Endothelial cell of umbilical vein (primary cell): ENCODE results near the gene TMIGD2. TPM values are rescaled to one million over a fixed set of nuclear protein-coding genes. Genes with fewer than 3 reads are reported as not detected.

Experiments
- BruUV-seq: library from RNA; stranded (reverse); fragments of 400-500 nt; replicated peaks from 2 replicates; lab custom pipeline; 2021; lab: Mats Ljungman, UMichigan
- CTCF ChIA-PET: fragments of 300-600, 350-600 bp; sonication (Branson Sonifier 250); formaldehyde crosslinking; loops from one replicate; lab custom pipeline; 2021; ENCODE audit warnings: antibody characterized with exemption, inconsistent platforms; lab: Charles Lee
- POLR2A ChIA-PET: fragments of 300-600, 350-600 bp; sonication (Branson Sonifier 250); formaldehyde crosslinking; loops from one replicate; lab custom pipeline; 2021; ENCODE audit warnings: antibody characterized with exemption, inconsistent platforms; lab: Charles Lee
- DNase-seq: peaks from one replicate; pipeline ENCODE4 v3.0.0-alpha.2; 2011; ENCODE audit warnings: low read depth, low spot score
- FAIRE-seq: peaks from 2 replicates; lab custom pipeline; 2011; peaks lifted over from hg19 to GRCh38; lab: Jason Lieb, UNC
- H2AFZ ChIP-seq: 2 replicates; pipeline ENCODE4 v1.6.0; 2012; ENCODE audit warnings: low read depth, low read length, control low read depth, inconsistent platforms
- H3K27ac ChIP-seq: 2 replicates; pipeline ENCODE4 v1.5.1; 2011; ENCODE audit warnings: low read depth, mild to moderate bottlenecking, control low read depth, low read length, moderate library complexity; ENCODE audit not compliant: insufficient read depth
- H3K27me3 ChIP-seq, 2 experiments: 2 replicates each; pipeline versions ENCODE4 v1.6.0 to v1.6.1; 2011; ENCODE audit warnings: low read length in 2 of 2, mixed read lengths in 1 of 2; ENCODE audit not compliant: control insufficient read depth in 2 of 2, insufficient read depth in 2 of 2
- H3K36me3 ChIP-seq, 2 experiments: 2 replicates in 1 of 2; 3 replicates in 1 of 2; pipeline ENCODE4 v1.5.1; 2011; ENCODE audit warnings: low read length in 2 of 2, mild to moderate bottlenecking in 1 of 2, moderate library complexity in 1 of 2; ENCODE audit not compliant: control insufficient read depth in 2 of 2, insufficient read depth in 2 of 2; ENCODE audit errors: extremely low read depth in 1 of 2
- H3K4me1 ChIP-seq: 3 replicates; pipeline ENCODE4 v1.5.1; 2011; ENCODE audit warnings: mild to moderate bottlenecking, low read length; ENCODE audit not compliant: control insufficient read depth, insufficient read depth; ENCODE audit errors: extremely low read depth
- H3K4me2 ChIP-seq: 2 replicates; pipeline ENCODE4 v1.6.1; 2011; ENCODE audit warnings: low read length, control low read depth, mixed read lengths; ENCODE audit not compliant: insufficient read depth
- H3K4me3 ChIP-seq, 3 experiments: fragments of 200-600 bp in 1 of 3; sonication (generic), shearing (Covaris generic) in 1 of 3; replicated peaks in 1 of 3; 2 replicates each; pipeline ENCODE4 v1.5.1; 2011 to 2016; ENCODE audit warnings: control low read depth in 3 of 3, low read length in 3 of 3, mild to moderate bottlenecking in 2 of 3, inconsistent platforms in 1 of 3, low read depth in 1 of 3, moderate library complexity in 1 of 3; ENCODE audit not compliant: insufficient read depth in 1 of 3
- H3K79me2 ChIP-seq: 2 replicates; pipeline ENCODE4 v1.6.0; 2012; ENCODE audit warnings: low read length, inconsistent platforms; ENCODE audit not compliant: control insufficient read depth, insufficient read depth
- H3K9ac ChIP-seq: replicated peaks from 2 replicates; pipeline ENCODE3; 2011; ENCODE audit warnings: low read length, control low read depth; ENCODE audit not compliant: insufficient read depth; ENCODE audit errors: extremely low read depth
- H3K9me1 ChIP-seq: replicated peaks from 3 replicates; pipeline ENCODE4 v1.6.0; 2011; ENCODE audit warnings: mild to moderate bottlenecking, low read length; ENCODE audit not compliant: control insufficient read depth, insufficient read depth; ENCODE audit errors: extremely low read depth
- H3K9me3 ChIP-seq: replicated peaks from 2 replicates; pipeline ENCODE4 v1.5.1; 2012; ENCODE audit warnings: low read length, inconsistent platforms; ENCODE audit not compliant: control insufficient read depth, insufficient read depth
- H4K20me1 ChIP-seq: replicated peaks from 2 replicates; pipeline ENCODE3; 2011; ENCODE audit warnings: mild to moderate bottlenecking, low read length; ENCODE audit not compliant: control insufficient read depth, insufficient read depth; ENCODE audit errors: extremely low read depth
- EZH2 ChIP-seq: IDR thresholded peaks from 2 replicates; pipeline ENCODE4 v1.6.1; 2012; ENCODE audit warnings: borderline replicate concordance, low read depth, mild to moderate bottlenecking, moderate library complexity, low read length, inconsistent platforms; ENCODE audit not compliant: severe bottlenecking
- FOS ChIP-seq: IDR thresholded peaks from 2 replicates; pipeline ENCODE4 v1.6.1; 2011; ENCODE audit warnings: mild to moderate bottlenecking, low read length, moderate library complexity, borderline replicate concordance; ENCODE audit not compliant: insufficient read depth
- GATA2 ChIP-seq: IDR thresholded peaks from 2 replicates; pipeline ENCODE4 v1.7.0; 2011; ENCODE audit warnings: low read depth, mild to moderate bottlenecking, moderate library complexity, mixed read lengths, low read length; ENCODE audit not compliant: insufficient read length, insufficient read depth
- JUN ChIP-seq: IDR thresholded peaks from 2 replicates; pipeline ENCODE4 v1.6.1; 2011; ENCODE audit warnings: borderline replicate concordance, low read depth; ENCODE audit not compliant: insufficient read length, insufficient read depth
- MYC ChIP-seq: IDR thresholded peaks from one replicate; pipeline ENCODE4 v1.6.1; 2011; ENCODE audit warnings: mild to moderate bottlenecking, low read depth, low read length
- POLR2A ChIP-seq: IDR thresholded peaks from 2 replicates; pipeline ENCODE4 v1.6.1; 2012; ENCODE audit warnings: low read depth, mild to moderate bottlenecking, control low read depth, low read length
- POLR2AphosphoS5 ChIP-seq: IDR thresholded peaks from 2 replicates; pipeline ENCODE4 v1.6.1; 2012; ENCODE audit warnings: low read depth, mild to moderate bottlenecking, control low read depth, low read length, moderate library complexity; ENCODE audit not compliant: insufficient read depth
- dilution Hi-C: fragments of 300-500 bp; cut with MboI; formaldehyde crosslinking; loops from one replicate; pipeline ENCODE4 v1.15.0; 2019; ENCODE audit warnings: low sequenced_read_pairs; ENCODE audit not compliant: extremely low pct_ligation_motif_present
- intact Hi-C: fragments of 100-400 bp; cut with micrococcal nuclease; formaldehyde crosslinking; loops from one replicate; pipeline ENCODE4 v1.10.0; 2022
- polyA plus RNA-seq, 4 experiments: library from polyadenylated mRNA; depleted of rRNA in 3 of 4; stranded (reverse) in 3 of 4; unstranded in 1 of 4; fragments of >200 nt; gene quantifications; 2 replicates each; pipeline versions ENCODE4 v1.2.1 to v1.2.3, GENCODE V29; 2011 to 2012; ENCODE audit warnings: missing spikeins in 1 of 4
- total RNA-seq: library from RNA; stranded (reverse); gene quantifications from 2 replicates; pipeline ENCODE4 v1.2.3, GENCODE V29; 2021
- TF ChIP-seq, protein P1 (sequence below), 2 donors: IDR thresholded peaks; 1 replicate in 1 of 2; 2 replicates in 1 of 2; pipeline ENCODE4 v1.5.1; 2011; ENCODE audit warnings: low read length in 2 of 2, mild to moderate bottlenecking in 2 of 2, moderate library complexity in 2 of 2, control low read depth in 1 of 2, inconsistent platforms in 1 of 2, low read depth in 1 of 2; ENCODE audit not compliant: insufficient read depth in 1 of 2; ENCODE audit errors: extremely low read depth in 1 of 2
- TF ChIP-seq, protein P2 (sequence below): IDR thresholded peaks from 2 replicates; pipeline ENCODE4 v1.6.1; 2011; ENCODE audit not compliant: insufficient read depth, insufficient read length

TMIGD2 gene
- total and polyA plus RNA-seq, 2 donors (not counting 3 experiments of a cell fraction or from before 2014, with no cell fraction given), result not detected

DNA sequence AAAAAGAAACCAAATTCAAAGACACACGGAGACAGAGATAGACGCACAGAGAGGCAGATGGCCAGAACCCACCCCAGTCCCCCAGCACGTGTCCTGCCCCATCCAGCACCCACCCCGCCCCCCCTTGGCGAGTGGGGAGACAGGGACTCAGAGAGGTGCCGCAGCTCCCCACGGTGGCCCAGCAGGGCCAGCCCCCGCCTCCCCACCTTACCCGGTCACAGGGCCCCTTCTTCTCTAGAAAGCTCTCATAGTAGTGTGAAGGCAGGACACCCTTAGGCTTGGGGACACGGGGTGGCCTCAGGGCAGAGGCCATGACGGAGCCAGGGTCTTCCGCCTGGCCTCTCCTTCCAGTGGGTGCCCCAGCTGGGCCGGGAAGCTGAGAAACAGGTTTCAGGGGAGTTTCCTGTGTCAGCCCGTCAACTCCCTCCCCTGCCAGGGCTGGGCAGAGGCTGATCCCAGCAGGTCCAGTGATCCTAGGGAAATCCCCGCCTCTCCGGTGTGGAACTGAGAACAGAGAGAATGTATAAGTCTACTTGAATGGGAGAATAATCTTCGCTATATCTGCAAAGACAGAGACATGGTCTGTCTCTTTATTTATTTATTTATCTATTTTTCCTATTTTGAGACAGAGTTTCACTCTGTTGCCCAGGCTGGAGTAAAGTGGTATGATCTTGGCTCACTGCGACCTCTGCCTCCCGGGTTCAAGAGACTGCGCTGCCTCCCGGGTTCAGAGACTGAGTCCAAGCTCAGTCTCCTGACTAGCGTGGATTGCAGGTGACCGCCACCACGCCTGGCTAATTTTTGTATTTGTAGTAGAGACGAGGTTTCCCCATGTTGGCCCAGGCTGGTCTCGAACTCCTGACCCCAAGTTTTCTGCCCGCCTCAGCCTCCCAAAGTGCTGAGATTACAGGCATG lies 36.5 kb upstream of the TMIGD2 start, which contains the start of gene STAP2:
Gene STAP2, minus strand, starts transcription at position 387 of the 915 bp plus-strand sequence. Its CDS starts 74 bp downstream, at position 313.
- Histone ChIP-seq H3K4me3 (peak within 1 kb of the TSS; percentile 14 to 45 (median 24)), H3K9me1 (no peaks in the 10 kb centered on the region), H3K9ac (peak within 1 kb of the TSS; percentile 49), H3K9me3 (no peaks in the 10 kb centered on the region), H3K36me3 (no peaks in the 10 kb centered on the region), H2AFZ (peak within 1 kb of the TSS; percentile 40), H4K20me1 (no peaks in the 10 kb centered on the region), H3K79me2 (no peaks in the 10 kb centered on the region), H3K27ac (no peak within 1 kb of the TSS), H3K27me3 (no peaks in the 10 kb centered on the region), H3K4me2 (peak within 1 kb of the TSS; percentile 73), H3K4me1 (peaks cover 9% of the 10 kb centered on the region)
- DNase-seq (peak; percentile 36), FAIRE-seq (peak; percentile 83)
- no peak for TF ChIP-seq EZH2
- TF ChIP-seq MYC, result no peak
- no peak for TF ChIP-seq JUN
- TF ChIP-seq FOS, result no peak
- TF ChIP-seq POLR2AphosphoS5, result no peak
- TF ChIP-seq, protein P1, sequence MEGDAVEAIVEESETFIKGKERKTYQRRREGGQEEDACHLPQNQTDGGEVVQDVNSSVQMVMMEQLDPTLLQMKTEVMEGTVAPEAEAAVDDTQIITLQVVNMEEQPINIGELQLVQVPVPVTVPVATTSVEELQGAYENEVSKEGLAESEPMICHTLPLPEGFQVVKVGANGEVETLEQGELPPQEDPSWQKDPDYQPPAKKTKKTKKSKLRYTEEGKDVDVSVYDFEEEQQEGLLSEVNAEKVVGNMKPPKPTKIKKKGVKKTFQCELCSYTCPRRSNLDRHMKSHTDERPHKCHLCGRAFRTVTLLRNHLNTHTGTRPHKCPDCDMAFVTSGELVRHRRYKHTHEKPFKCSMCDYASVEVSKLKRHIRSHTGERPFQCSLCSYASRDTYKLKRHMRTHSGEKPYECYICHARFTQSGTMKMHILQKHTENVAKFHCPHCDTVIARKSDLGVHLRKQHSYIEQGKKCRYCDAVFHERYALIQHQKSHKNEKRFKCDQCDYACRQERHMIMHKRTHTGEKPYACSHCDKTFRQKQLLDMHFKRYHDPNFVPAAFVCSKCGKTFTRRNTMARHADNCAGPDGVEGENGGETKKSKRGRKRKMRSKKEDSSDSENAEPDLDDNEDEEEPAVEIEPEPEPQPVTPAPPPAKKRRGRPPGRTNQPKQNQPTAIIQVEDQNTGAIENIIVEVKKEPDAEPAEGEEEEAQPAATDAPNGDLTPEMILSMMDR (IDR thresholded peaks at IDR 0.05; ENCODE audit: extremely low read depth in 1 of 2, insufficient read depth in 1 of 2, low read depth in 1 of 2, low read length in 2 of 2), result no peak
- no peak for TF ChIP-seq GATA2
- TF ChIP-seq, protein P2, sequence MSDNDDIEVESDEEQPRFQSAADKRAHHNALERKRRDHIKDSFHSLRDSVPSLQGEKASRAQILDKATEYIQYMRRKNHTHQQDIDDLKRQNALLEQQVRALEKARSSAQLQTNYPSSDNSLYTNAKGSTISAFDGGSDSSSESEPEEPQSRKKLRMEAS, result no peak
- TF ChIP-seq POLR2A, result no peak
- BruUV-seq, result no TSS peak
- intact Hi-C loops, result no loop called here
- ChIA-PET CTCF (interaction anchor here (0.8 to 1.8 kb wide), 5 partner anchors 14 to 199 kb away, joined by 3 to 6 read pairs (median 3); no protein-coding TSS in a partner anchor), POLR2A (no interaction called here)
- dilution Hi-C loops, result no loop called here
